GM12874 (cell line): ENCODE results near the gene MSX1.

ENCODE experiments used
- CTCF ChIP-seq: IDR thresholded peaks from 2 replicates; pipeline ENCODE4 v1.5.1; 2011; ENCODE audit warnings: low read depth, mild to moderate bottlenecking, control low read depth, low read length, moderate library complexity; ENCODE audit not compliant: insufficient read depth

MSX1 gene

GRCh38 chr4:4861390-4862018, 2.0 kb downstream of the MSX1 start:
- TF ChIP-seq CTCF, result no peak

- TF ChIP-seq CTCF, result no peak
Measured at GRCh38 chr4:4862071-4862551, 2.6 kb downstream of the MSX1 start.

GRCh38 chr4:4862665-4863482, 3.4 kb downstream of the MSX1 start:
- no peak for TF ChIP-seq CTCF

- TF ChIP-seq CTCF, result no peak
Measured at GRCh38 chr4:4864443-4864939, 5.0 kb downstream of the MSX1 start.

- TF ChIP-seq CTCF, result no peak
Measured at GRCh38 chr4:4864940-4865704, 5.7 kb downstream of the MSX1 start.

GRCh38 chr4:4865705-4866123, 6.2 kb downstream of the MSX1 start:
- TF ChIP-seq CTCF, result no peak
